NOMO-1 treated with dmso at 0.1 percent for 144 hours (cell line): ENCODE results near the gene CPT1A.

Source experiments
- DNase-seq: peaks from one replicate; lab custom pipeline; 2025; ENCODE audit not compliant: unreplicated experiment; lab: John Stamatoyannopoulos, UW

CPT1A gene

GRCh38 chr11:68714060-68714856, 127.5 kb downstream of the CPT1A start:
- no peak for DNase-seq

- DNase-seq = no peak
Observed at GRCh38 chr11:68711114-68711513, 130.6 kb downstream of the CPT1A start.

DNA sequence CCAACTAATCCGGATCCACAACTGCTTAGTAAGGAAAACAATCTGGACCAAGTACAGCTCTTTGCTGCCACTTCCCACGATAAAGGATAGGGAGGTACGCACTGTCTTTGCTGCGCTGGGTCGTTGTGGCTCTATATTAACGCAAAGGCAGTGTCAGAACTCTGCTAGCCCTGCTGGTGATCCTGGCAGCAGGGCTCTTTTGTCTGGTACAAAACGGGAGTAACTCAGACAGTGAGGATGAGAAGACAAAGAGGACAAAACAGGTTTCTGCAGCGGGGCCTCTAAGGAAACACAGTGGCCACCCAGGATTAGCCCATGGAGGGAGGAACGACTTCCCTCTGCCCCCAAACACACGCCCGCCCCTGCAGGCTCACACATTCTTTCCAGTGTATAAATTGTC, 131.3 kb downstream of the CPT1A start:
- no peak for DNase-seq

DNA sequence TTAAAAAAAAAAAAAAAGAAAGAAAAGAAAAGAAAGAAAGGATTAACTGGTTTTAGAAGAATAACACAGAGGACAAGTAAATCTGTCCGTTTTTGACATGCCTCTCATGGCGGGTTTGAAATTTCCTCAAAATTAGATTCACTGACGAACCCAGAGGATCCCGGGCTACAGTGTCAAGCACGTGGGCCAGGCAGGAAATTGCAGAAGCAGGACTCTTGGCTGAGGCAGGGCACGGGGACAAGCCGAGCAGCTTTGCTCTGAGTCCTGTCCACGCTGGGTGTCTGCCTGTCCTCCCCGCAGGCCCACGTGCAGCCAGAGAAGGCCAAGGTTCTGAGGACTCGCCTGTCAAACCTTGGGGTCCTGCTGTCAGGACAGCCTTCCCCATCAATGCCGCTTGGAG, 132.7 kb downstream of the CPT1A start:
- DNase-seq = no peak

GRCh38 chr11:68707527-68707926, 134.2 kb downstream of the CPT1A start:
- DNase-seq = no peak

DNA sequence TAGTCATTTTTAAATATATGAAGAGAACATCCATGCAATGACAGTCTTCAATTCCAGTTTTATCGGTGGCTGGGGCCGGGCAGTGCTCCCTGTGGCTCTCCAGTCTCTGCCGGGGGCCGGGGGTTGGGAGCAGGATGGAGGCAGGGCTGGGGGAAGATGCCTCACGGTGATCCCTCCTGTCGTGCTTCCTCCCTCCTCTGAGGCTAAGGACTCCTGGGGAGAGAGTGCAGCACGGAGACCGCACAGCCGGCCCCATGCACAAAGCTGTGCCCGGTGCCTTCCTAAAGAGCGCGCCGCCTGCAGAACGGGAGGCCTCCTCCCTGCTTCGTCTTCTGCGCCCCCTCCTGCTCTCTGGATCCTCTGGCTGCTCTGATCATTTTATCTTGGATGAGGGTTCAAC, 136.8 kb downstream of the CPT1A start:
- no peak for DNase-seq
